ENCODE results near the gene TRAPPC2B.
A peak's percentile ranks its signal among the peaks of the same experiment; 100 is the strongest.
"Not testable (repeated sequence)": the region's sequence is repeated elsewhere in the genome, so short reads cannot be mapped to it uniquely, and the experiment has no call there.

Gene TRAPPC2B

GRCh38 chr19:57363688-57364181 lies 384 bp downstream of the TRAPPC2B start:
- peaks cover 19% of the 10 kb centered on the region; the same call in 1 of the 2 replicates for H4K20me1 ChIP-seq
- peak overlapping the region; percentile 76 for H3K27ac ChIP-seq
- H3K9me3 ChIP-seq: no peaks in the 10 kb centered on the region
- TF ChIP-seq Cebpa-rat (IDR thresholded peaks at IDR 0.05): no peak
- peaks cover 27% of the 10 kb centered on the region for H3K36me3 ChIP-seq
- H3K4me1 ChIP-seq: peaks cover 16% of the 10 kb centered on the region
- peak overlapping the region; percentile 87 for H3K9ac ChIP-seq
- H3K4me2 ChIP-seq: peak overlapping the region; percentile 97
- H3K27me3 ChIP-seq: no peaks in the 10 kb centered on the region
- H3K4me3 ChIP-seq: peak overlapping the region; percentile 85

DNA sequence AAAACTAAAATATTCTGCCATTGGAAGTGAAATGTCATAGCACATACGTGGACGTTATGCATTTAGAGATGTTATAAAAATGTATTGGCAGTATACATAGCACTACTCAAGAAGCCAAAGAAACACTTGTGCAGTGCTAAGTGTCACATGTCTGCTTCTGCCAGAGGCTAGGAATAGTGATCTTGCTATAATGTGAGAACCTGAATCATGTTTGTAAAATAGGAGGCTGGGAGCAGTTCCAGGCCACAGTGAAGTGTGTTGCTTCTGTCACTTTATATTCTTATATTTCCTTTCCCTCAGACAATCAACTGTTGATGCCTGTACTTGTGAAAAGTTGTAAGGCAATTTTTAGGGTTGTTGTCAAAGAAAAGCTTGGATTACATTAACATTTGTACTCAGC lies 3.4 kb downstream of the TRAPPC2B start:
- Histone ChIP-seq H3K27ac (no peak overlapping the region), H3K9me3 (no peaks in the 10 kb centered on the region), H3K4me1 (peaks cover 16% of the 10 kb centered on the region), H3K4me3 (no peak overlapping the region), H3K36me3 (peaks cover 33% of the 10 kb centered on the region), H3K27me3 (no peaks in the 10 kb centered on the region), H3K4me2 (no peak overlapping the region), H4K20me1 (peaks cover 19% of the 10 kb centered on the region; the same call in 1 of the 2 replicates), H3K9ac (no peak overlapping the region)
- no peak for TF ChIP-seq Cebpa-rat (IDR thresholded peaks at IDR 0.05)

GRCh38 chr19:57374179-57374578 lies 10.8 kb downstream of the TRAPPC2B start:
- peaks cover 79% of the 10 kb centered on the region for H3K36me3 ChIP-seq

DNA sequence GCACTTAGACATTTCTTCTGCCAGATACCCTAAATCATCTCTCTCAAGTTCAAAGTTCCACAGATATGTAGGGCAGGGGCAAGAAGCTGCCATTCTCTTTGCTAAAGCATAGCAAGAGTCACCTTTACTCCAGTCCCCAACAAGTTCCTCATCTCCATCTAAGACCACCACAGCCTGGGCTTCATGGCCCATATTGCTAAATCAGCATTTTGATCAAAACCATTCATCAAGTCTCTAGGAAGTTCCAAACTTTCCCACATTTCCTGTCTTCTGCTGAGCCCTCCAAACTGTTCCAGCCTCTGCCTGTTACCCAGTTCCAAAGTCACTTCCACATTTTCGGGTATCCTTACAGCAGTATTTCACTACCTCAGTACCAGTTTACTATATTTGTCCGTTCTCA lies 11.3 kb downstream of the TRAPPC2B start:
- Histone ChIP-seq H3K36me3 (peaks cover 79% of the 10 kb centered on the region), H3K9me3 (peaks cover 65% of the 10 kb centered on the region)
- not testable (repeated sequence) for H3K27ac ChIP-seq, H4K20me1 ChIP-seq, H3K4me2 ChIP-seq, H3K4me3 ChIP-seq, H3K4me1 ChIP-seq, H3K27me3 ChIP-seq, H3K9ac ChIP-seq

More at GRCh38 chr19:57374179-57374578, 10.8 kb downstream of the TRAPPC2B start:
- no peak for TF ChIP-seq Cebpa-rat (IDR thresholded peaks at IDR 0.05)
- no peaks in the 10 kb centered on the region; the same call in 1 of the 2 replicates for H3K4me1 ChIP-seq
- H3K9ac ChIP-seq: no peak overlapping the region
- H4K20me1 ChIP-seq: no peaks in the 10 kb centered on the region
- H3K27me3 ChIP-seq: no peaks in the 10 kb centered on the region
- peaks cover 65% of the 10 kb centered on the region for H3K9me3 ChIP-seq
- H3K27ac ChIP-seq: no peak overlapping the region
- no peak overlapping the region for H3K4me3 ChIP-seq
- H3K4me2 ChIP-seq: no peak overlapping the region

DNA sequence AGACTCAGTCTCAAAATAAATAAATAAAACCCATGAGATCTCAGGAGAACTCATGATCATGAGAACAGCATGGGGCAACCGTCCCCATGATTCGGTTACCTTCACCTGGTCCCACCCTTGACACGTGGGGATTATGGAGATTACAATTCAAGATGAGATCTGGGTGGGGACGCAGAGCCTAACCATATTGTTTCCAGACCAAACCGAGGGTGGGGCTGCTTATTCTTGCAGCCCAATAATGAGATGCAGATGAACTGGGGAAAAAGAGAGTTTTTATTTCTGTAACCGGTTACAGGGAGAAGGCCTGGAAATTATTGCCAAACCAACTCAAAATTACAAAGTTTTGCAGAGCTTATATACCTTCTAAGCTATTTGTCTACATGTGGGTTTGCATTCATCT lies 12.8 kb downstream of the TRAPPC2B start:
- Histone ChIP-seq H3K27ac (no peak overlapping the region), H4K20me1 (no peaks in the 10 kb centered on the region), H3K4me1 (no peaks in the 10 kb centered on the region; the same call in 1 of the 2 replicates), H3K9me3 (peaks cover 65% of the 10 kb centered on the region), H3K4me2 (no peak overlapping the region), H3K9ac (no peak overlapping the region), H3K27me3 (no peaks in the 10 kb centered on the region), H3K4me3 (no peak overlapping the region), H3K36me3 (peaks cover 74% of the 10 kb centered on the region)
- no peak for TF ChIP-seq Cebpa-rat (IDR thresholded peaks at IDR 0.05)

- no peak overlapping the region for H3K9ac ChIP-seq
- H3K27ac ChIP-seq: no peak overlapping the region
- H3K4me1 ChIP-seq: no peaks in the 10 kb centered on the region; the same call in 1 of the 2 replicates
- peaks cover 62% of the 10 kb centered on the region for H3K9me3 ChIP-seq
- peaks cover 59% of the 10 kb centered on the region for H3K36me3 ChIP-seq
- H3K4me2 ChIP-seq: no peak overlapping the region
- no peaks in the 10 kb centered on the region for H4K20me1 ChIP-seq
- TF ChIP-seq Cebpa-rat (IDR thresholded peaks at IDR 0.05): no peak
- H3K4me3 ChIP-seq: peak overlapping the region; percentile 18; the same call in 1 of the 2 replicates
- no peaks in the 10 kb centered on the region for H3K27me3 ChIP-seq
These were observed 14.3 kb downstream of the TRAPPC2B start for GRCh38 chr19:57377498-57378146.

DNA sequence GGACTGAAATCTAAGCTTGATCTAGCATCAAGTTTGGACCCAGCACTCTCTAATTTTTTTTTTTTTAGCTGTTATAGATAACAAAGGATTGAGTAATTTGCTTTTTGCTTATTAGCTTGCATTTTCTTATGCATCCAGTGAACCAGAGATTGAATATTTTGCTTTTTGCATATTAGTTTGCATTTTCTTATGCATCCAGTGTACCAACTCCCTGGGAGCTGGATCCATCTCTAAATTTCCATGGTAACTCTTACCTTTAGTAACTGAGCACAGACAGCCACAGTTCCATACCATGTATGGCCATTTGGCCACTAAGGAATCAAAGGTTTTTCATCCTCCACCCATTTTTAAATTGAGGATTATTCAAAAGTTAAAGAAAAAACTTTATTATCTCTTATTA lies 17.6 kb downstream of the TRAPPC2B start:
- Histone ChIP-seq H3K9ac (no peak overlapping the region), H3K4me3 (no peak overlapping the region), H4K20me1 (no peaks in the 10 kb centered on the region), H3K27me3 (no peaks in the 10 kb centered on the region), H3K4me2 (no peak overlapping the region), H3K9me3 (peaks cover 30% of the 10 kb centered on the region), H3K27ac (no peak overlapping the region), H3K4me1 (no peaks in the 10 kb centered on the region), H3K36me3 (peaks cover 27% of the 10 kb centered on the region)
- TF ChIP-seq Cebpa-rat (IDR thresholded peaks at IDR 0.05): no peak

GRCh38 chr19:57382806-57383488 lies 19.6 kb downstream of the TRAPPC2B start:
- no peaks in the 10 kb centered on the region for H3K27me3 ChIP-seq
- peaks cover 7% of the 10 kb centered on the region for H3K36me3 ChIP-seq
- H3K27ac ChIP-seq: no peak overlapping the region
- no peak for TF ChIP-seq Cebpa-rat (IDR thresholded peaks at IDR 0.05)
- H3K4me3 ChIP-seq: no peak overlapping the region
- H4K20me1 ChIP-seq: no peaks in the 10 kb centered on the region
- H3K4me1 ChIP-seq: no peaks in the 10 kb centered on the region
- H3K9me3 ChIP-seq: peaks cover 9% of the 10 kb centered on the region
- no peak overlapping the region for H3K9ac ChIP-seq
- H3K4me2 ChIP-seq: no peak overlapping the region

- H3K9ac ChIP-seq: peak overlapping the region; percentile 12; the same call in 1 of the 2 replicates
- H3K36me3 ChIP-seq: peaks cover 15% of the 10 kb centered on the region
These were observed 25.9 kb downstream of the TRAPPC2B start for GRCh38 chr19:57389194-57389729.

More at GRCh38 chr19:57389194-57389729, 25.9 kb downstream of the TRAPPC2B start:
- Histone ChIP-seq H3K27me3 (no peaks in the 10 kb centered on the region), H3K4me1 (peaks cover 21% of the 10 kb centered on the region), H3K4me2 (peak overlapping the region; percentile 61), H3K9me3 (no peaks in the 10 kb centered on the region), H3K4me3 (peak overlapping the region; percentile 90), H4K20me1 (peaks cover 35% of the 10 kb centered on the region), H3K27ac (peak overlapping the region; percentile 47)
- TF ChIP-seq Cebpa-rat (IDR thresholded peaks at IDR 0.05): no peak

Measured in BLaER1 (cell line).